SHP77 (cell line): ENCODE measurements around the gene MTF2.

Experiments used
- DNase-seq, 2 experiments: peaks; one replicate each; lab custom pipeline; 2025; lab: John Stamatoyannopoulos, UW

The MTF2 gene

DNA sequence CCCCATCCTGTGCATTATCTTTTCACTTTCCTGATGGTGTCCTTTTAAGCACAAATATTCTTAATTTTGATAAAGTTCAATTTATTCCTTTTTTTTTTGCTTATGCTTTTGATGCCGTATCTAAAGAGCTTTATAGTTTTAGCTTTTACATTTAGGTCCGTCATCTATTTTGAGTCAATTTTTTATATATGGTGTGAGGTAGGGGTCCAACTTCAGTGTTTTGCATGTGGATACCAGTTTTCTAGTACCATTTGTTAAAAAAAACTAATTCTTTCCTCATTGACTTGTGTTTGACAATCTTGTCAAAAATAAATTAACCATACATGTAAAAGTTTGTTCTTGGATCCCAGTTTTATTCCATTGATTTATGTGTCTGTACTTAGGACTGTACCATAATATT, 4.9 kb downstream of the MTF2 start:
- DNase-seq = no peak

- no peak for DNase-seq
These were observed 8.4 kb downstream of the MTF2 start for GRCh38 chr1:93087532-93087931.

DNA sequence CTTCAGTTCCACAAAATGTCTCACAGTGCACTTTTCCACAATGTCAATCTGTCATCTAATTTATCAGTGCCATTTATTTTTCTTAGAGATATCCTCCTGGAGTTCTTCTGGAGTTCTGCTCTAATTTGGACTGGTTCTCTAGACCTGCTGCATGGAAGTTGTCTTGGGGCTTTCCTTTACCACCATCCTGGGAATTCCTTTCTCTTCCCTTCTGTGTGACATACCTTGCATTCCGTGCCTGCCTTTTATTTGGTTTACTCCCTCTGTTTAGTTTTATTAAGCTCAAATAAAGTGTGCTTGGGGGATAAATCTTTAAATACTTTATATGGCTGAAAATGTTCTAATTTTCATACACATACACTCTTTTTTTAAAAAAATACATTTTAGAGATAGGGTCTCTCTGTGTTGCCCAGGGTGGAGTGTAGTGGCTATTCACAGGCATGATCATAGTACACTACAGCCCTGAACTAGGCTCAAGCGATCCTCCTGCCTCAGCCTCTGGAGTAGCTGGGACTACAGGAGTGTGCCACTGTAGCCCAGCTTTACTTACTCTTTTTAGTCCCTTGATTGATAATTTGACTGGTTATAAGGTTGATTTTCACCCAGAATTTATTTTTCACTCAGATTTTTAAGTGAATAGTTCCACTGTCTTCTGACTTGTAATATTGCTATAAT, 14.4 kb downstream of the MTF2 start:
- DNase-seq = no peak

- no peak for DNase-seq
These were observed 16.9 kb downstream of the MTF2 start for GRCh38 chr1:93095804-93096585.

- DNase-seq = no peak
These were observed 23.1 kb downstream of the MTF2 start for GRCh38 chr1:93102142-93102541.

DNA sequence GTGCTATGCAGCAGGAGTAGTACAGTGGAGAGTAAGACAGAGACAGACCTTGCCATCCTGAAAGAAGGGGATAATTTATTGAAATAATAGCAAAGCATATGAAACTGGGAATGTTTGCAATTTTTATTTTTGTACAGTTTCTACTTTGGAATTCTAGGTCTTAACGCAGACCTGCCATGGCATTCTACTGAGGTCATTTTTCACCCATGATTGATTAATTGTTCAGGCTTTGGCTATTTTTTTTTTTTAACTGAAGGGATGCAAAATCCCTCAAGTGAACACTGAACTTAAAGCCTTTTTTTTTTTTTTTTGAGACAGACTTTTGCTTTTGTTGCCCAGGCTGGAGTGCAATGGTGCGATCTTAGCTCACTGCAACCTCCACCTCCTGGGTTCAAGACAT, 27.1 kb downstream of the MTF2 start:
- DNase-seq = no peak

GRCh38 chr1:93107395-93107794, 28.3 kb downstream of the MTF2 start:
- no peak for DNase-seq

DNA sequence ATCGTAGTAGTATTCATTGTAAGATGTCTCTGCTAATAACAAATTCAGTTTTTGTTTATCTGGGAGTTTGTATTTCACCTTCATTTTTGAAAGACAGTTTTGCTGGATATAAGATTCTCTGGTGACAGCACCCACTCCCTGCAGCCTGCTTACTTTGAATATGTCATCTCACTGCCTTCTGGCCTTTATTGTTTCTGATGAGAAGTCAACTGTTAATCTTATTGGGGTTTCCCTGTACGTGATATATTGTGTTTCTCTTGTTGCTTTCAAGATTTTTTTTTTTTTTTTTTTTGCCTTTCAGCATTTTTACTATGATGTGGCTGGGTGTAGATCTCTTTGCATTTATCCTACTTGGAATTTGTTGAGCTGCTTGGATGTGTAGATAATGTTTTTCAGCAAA, 29.3 kb downstream of the MTF2 start:
- DNase-seq = no peak

DNA sequence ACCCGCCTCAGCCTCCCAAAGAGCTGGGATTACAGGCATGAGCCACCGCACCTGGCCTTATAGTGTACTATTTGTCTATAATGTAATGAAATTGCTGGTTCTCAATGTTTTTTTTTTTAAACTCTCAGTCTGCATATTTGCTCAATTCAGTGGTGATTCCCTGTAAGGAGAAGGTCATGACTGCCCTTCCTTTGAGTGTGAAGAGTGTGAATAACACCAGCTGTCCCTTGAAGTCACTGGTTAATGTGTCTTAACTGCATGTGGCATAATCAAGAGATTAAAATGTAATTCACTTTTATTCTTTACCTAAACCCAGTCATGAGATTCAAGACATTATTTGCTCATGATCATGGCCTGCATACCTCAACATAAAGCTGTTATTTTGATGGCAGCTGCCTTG, 30.5 kb downstream of the MTF2 start:
- DNase-seq = no peak

- no peak for DNase-seq
These were observed 32.0 kb downstream of the MTF2 start for GRCh38 chr1:93111065-93111464.

- DNase-seq = no peak
These were observed 32.5 kb downstream of the MTF2 start for GRCh38 chr1:93111561-93111960.

- DNase-seq = no peak
These were observed 34.0 kb downstream of the MTF2 start for GRCh38 chr1:93113127-93113526.

- DNase-seq = no peak
These were observed 35.3 kb downstream of the MTF2 start for GRCh38 chr1:93114391-93114790.

- no peak for DNase-seq
These were observed 41.5 kb downstream of the MTF2 start for GRCh38 chr1:93120614-93121013.

DNA sequence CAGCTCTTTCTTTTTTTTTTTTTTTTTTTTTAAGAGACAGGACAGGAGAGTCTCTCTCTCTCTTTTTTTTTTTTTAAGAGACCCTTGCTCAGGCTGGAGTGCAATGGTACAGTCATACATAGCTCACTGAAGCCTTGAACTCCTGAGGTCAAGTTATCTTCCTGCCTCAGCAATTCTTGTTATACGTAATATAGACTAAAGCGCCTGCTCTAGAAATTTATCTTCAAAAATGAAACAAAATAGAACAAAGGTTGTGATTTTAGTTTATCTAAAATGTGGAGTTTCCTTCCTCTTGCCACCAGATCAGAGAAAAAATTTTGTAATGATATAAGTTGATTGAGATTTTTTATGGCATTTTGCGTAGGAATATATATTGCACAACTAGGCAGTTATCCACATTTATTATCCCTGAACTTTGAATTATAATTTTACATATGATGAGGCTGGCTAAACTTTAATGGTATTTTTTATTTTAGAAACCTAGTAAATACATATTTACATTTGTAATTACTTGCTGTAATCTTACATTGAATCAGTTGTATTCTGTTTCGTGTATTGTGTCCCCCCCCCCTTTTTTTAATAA, 44.2 kb downstream of the MTF2 start:
- DNase-seq = no peak

- DNase-seq = no peak
These were observed 45.7 kb downstream of the MTF2 start for GRCh38 chr1:93124556-93125355.

GRCh38 chr1:93129507-93130099, 50.5 kb downstream of the MTF2 start:
- DNase-seq = no peak

GRCh38 chr1:93132638-93133037, 53.6 kb downstream of the MTF2 start:
- DNase-seq = no peak

DNA sequence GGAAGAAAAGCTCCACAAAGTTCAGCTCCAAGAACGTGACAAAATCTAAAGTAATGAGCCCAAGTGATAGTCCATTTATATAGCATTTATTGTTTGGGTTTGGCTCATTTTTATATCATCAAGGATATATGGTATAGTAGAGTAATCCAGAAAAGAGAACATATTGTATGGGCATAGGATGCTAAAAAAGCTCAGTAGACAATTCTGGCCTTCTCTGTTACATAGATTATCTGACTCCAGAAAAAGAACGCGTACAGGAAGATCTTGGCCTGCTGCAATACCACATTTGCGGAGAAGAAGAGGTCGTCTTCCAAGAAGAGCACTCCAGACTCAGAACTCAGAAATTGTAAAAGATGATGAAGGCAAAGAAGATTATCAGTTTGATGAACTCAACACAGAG, 57.4 kb downstream of the MTF2 start:
- DNase-seq = no peak

GRCh38 chr1:93137604-93138292, 58.7 kb downstream of the MTF2 start:
- DNase-seq = no peak

DNA sequence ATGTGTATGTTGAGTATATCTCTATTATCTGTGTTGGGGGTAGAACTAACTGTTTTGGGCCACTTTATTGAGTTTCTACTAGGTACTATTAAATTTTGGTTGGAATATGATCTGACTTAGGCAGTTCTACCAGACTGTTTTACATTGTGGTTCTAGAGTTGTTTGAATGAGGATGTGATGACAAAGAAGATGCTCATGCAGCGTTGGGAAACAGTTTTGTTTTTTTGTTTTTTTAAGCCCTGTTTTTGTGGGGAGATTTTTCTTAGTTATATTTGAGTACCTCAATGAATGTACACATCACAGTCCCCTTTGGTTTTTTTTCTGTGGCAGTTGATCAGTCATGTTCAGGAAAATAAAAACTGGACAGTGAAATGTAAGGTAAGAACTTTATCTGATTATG, 61.0 kb downstream of the MTF2 start:
- no peak for DNase-seq

DNA sequence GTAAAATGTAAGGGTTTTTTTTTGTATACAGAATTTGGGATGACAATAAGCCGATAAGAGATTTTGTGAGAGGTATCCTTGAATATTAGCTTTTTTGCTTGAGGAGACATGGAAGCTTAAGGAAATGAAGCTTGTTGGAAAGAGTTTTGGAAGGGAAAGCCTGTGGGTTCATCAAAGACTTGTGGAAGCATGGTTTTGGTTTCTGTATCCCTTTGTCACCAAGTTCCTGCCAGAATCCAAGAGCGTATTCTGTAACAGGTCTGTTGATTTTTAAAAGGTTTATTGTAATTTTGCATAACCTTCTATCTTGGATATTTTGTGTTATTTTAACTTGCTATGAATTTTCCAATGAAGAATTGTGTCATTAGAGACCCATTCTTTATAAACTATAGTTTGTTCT, 63.1 kb downstream of the MTF2 start:
- no peak for DNase-seq
